HG03558 (cell line): ENCODE data around the gene NFIC.

ENCODE experiments used
- ATAC-seq: cut with Tn5 transposase; IDR thresholded peaks from one replicate; pipeline ENCODE4 v1.9.1; 2021; ENCODE audit warnings: moderate number of reproducible peaks; ENCODE audit not compliant: unreplicated experiment; ENCODE audit errors: extremely low read depth

The NFIC gene

GRCh38 chr19:3516675-3517207 is 150.4 kb downstream of the NFIC start:
- no peak for ATAC-seq

GRCh38 chr19:3517638-3518037 is 151.3 kb downstream of the NFIC start:
- ATAC-seq = no peak

DNA sequence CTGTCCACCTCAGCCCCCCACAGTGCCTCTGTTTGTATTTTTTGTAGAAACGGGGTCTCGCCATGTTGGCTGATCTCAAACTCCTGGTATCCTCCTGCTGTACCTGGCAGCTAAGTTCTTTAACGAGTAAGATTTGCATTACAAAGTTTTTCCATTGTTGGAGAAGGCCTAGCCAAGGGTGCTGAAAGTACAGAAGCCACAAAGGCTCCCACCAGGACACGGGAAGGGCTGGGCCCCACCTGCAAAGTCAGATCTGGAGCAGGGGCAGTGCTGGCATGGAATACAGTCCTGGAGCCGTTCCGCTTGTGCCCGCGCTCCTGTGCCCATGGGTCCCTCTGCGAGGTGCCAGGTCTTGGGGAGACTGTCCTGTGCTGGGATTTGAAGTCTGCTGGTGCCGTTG is 151.9 kb downstream of the NFIC start:
- no peak for ATAC-seq

DNA sequence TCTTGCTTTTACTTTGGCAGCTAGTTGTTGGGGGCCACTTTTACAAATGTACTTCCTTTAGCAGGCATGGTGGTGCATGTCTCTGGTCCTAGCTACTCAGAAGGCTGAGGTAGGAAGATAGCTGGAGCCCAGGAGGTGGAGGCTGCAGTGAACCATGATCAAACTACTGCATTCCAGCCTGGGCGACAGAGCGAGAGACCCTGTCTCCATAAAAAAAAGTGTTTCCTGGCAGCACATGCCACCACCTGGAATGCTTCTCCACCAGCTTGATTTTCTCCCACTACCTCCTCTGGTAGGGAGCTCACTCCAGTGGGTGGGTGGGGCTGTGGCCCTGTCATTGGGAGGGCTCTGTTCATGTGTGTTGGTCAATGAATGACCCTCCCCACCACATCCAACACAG is 152.3 kb downstream of the NFIC start:
- ATAC-seq = no peak
